ENCODE results near the gene SLC16A7. TPM values are rescaled to one million over a fixed set of nuclear protein-coding genes. Genes with fewer than 3 reads are reported as not detected.

The SLC16A7 gene
- total RNA-seq, 1 donor from 2014 or later, result 6.5 TPM

DNA sequence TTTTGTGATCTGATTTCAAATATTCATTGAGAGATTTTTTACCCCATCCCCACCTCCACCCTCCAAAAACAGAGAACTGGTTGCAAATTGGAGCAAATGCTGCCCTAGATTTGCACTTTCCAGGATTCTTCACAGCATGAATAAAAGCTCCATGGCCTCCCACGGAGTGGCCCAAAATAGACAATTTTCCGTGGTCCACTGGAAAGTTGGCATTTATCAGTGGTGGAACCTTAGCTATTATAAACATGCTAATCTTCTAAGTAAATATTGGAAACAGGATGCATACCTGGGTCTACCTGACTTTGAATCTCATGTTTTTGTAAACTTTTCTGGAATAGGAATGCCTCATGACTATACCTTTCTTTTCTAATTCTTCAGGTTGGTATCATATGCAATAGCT is 123.9 kb downstream of the SLC16A7 start:
- Mint-ChIP-seq H3K4me1 (ENCODE audit: low read depth) (peaks cover 25% of the 10 kb centered on the region), H3K4me3 (ENCODE audit: low read depth) (no peak overlapping the region), H3K9me3 (ENCODE audit: low read depth) (no peaks in the 10 kb centered on the region), H3K27ac (no peak overlapping the region), H3K36me3 (ENCODE audit: insufficient read depth) (no peaks in the 10 kb centered on the region), H3K27me3 (no peaks in the 10 kb centered on the region)
- TF ChIP-seq, protein P1, sequence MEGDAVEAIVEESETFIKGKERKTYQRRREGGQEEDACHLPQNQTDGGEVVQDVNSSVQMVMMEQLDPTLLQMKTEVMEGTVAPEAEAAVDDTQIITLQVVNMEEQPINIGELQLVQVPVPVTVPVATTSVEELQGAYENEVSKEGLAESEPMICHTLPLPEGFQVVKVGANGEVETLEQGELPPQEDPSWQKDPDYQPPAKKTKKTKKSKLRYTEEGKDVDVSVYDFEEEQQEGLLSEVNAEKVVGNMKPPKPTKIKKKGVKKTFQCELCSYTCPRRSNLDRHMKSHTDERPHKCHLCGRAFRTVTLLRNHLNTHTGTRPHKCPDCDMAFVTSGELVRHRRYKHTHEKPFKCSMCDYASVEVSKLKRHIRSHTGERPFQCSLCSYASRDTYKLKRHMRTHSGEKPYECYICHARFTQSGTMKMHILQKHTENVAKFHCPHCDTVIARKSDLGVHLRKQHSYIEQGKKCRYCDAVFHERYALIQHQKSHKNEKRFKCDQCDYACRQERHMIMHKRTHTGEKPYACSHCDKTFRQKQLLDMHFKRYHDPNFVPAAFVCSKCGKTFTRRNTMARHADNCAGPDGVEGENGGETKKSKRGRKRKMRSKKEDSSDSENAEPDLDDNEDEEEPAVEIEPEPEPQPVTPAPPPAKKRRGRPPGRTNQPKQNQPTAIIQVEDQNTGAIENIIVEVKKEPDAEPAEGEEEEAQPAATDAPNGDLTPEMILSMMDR (IDR thresholded peaks at IDR 0.05; ENCODE audit: unreplicated experiment), result no peak
- DNase-seq (ENCODE audit: low spot score, unreplicated experiment), result no peak

DNA sequence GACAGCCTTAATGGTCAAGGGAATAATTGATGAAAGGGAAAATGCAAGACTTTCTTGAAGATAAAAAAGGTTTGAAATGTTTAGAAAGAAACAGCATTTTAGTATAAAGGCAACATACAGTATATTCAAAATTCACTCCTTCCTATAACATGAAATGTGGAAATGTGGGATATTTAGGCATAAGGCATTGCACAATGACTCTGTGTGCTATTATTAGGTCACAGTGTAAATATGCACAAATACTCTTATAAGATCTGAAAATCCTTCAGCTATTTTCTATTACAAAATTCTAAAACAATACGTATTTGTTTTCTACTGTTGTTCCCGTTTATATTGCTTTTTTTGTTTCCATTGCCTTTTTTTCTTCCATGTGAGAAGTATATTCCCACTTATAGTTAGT is 127.7 kb downstream of the SLC16A7 start:
- DNase-seq (ENCODE audit: low spot score, unreplicated experiment), result no peak
- TF ChIP-seq, protein P1 (IDR thresholded peaks at IDR 0.05; ENCODE audit: unreplicated experiment), result no peak
- H3K4me3 Mint-ChIP-seq (ENCODE audit: low read depth), result no peak overlapping the region
- H3K36me3 Mint-ChIP-seq (ENCODE audit: insufficient read depth), result no peaks in the 10 kb centered on the region
- no peak overlapping the region for H3K27ac Mint-ChIP-seq
- peaks cover 4% of the 10 kb centered on the region for H3K4me1 Mint-ChIP-seq (ENCODE audit: low read depth)
- H3K27me3 Mint-ChIP-seq, result no peaks in the 10 kb centered on the region
- no peaks in the 10 kb centered on the region for H3K9me3 Mint-ChIP-seq (ENCODE audit: low read depth)

DNA sequence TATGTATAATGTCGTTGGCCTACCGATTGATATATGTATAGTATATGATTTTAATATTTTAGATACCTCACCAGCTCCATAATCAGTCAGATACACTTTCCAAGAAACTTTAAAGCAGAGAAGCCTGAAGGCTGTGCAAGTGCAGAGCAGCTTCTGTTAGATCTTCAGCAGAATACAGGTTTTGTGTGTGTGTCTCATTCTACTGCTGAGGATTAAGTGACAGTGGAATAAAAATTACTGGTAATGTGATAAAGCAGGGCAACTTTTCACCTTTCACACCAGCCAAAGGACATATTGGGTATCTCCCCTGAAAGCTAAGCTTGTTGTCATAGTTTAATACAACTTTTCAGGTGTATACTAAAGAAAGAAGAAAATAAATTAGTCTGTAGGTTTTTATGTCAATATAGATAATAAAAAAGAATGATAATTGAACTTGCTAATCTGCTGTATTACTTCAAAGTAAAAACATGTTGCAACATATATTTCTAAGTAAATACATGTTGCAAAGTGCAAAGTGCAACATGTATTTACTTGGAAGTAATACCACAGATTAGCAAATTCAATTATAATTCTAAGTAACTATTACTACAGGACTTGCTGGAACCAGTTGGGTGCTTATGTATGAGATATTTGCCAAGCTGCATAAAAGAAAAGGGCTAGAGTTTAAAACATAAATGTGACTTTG is 128.3 kb downstream of the SLC16A7 start:
- no peaks in the 10 kb centered on the region for H3K9me3 Mint-ChIP-seq (ENCODE audit: low read depth)
- TF ChIP-seq, protein P1 (IDR thresholded peaks at IDR 0.05; ENCODE audit: unreplicated experiment), result no peak
- H3K4me1 Mint-ChIP-seq (ENCODE audit: low read depth), result peaks cover under 1% of the 10 kb centered on the region
- no peak overlapping the region for H3K4me3 Mint-ChIP-seq (ENCODE audit: low read depth)
- no peaks in the 10 kb centered on the region for H3K36me3 Mint-ChIP-seq (ENCODE audit: insufficient read depth)
- no peaks in the 10 kb centered on the region for H3K27me3 Mint-ChIP-seq
- H3K27ac Mint-ChIP-seq, result no peak overlapping the region
- no peak for DNase-seq (ENCODE audit: low spot score, unreplicated experiment)

DNA sequence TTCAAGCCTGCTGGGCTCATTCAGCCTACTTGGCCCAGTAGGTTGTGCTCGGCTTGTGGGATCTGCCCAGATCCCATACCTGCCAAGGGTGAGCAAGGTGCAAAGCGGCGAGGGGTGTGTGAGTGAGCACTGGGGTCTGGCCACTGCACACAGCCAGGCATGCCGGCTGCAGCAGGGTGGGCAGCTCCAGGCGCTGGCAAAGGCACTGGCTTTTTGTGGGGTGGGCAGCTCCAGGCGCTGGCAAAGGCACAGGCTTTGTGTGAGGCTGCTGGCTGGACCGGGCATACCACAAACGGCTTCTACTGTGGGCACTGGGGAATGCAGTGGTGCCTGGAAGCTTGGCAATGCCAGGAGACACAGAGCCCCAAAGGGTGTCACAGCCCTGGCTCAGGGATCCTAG is 137.4 kb downstream of the SLC16A7 start:
- H3K27me3 Mint-ChIP-seq, result no peaks in the 10 kb centered on the region
- no peak overlapping the region for H3K27ac Mint-ChIP-seq
- H3K36me3 Mint-ChIP-seq (ENCODE audit: insufficient read depth), result no peaks in the 10 kb centered on the region
- no peak for DNase-seq (ENCODE audit: low spot score, unreplicated experiment)
- no peak overlapping the region for H3K4me3 Mint-ChIP-seq (ENCODE audit: low read depth)
- peaks cover 5% of the 10 kb centered on the region for H3K4me1 Mint-ChIP-seq (ENCODE audit: low read depth)
- no peaks in the 10 kb centered on the region for H3K9me3 Mint-ChIP-seq (ENCODE audit: low read depth)
- TF ChIP-seq, protein P1 (IDR thresholded peaks at IDR 0.05; ENCODE audit: unreplicated experiment), result no peak

DNA sequence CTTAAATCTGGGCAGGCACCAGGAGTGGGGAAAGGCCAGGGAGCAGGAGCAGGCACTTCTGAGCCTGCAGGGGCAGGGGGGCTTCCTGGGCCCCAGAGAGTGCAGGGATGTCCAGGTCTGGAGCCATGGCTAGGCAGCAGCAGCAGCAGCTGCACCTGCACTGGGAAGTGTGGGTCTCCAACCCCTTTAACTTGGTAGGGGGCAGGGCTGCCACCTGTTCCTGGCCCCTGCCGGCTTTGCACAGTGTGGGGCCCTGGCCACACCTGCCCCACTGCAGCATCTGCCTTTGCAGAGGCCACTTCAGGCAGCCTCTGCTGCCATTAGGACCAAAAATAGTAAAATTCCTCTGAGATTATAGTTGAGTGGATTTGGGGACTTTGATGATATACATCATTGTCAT is 138.5 kb downstream of the SLC16A7 start:
- no peak overlapping the region for H3K4me3 Mint-ChIP-seq (ENCODE audit: low read depth)

More for the DNA sequence above, 138.5 kb downstream of the SLC16A7 start:
- no peak for DNase-seq (ENCODE audit: low spot score, unreplicated experiment)
- TF ChIP-seq, protein P1 (IDR thresholded peaks at IDR 0.05; ENCODE audit: unreplicated experiment), result no peak
- Mint-ChIP-seq H3K4me1 (ENCODE audit: low read depth) (peaks cover 5% of the 10 kb centered on the region), H3K27me3 (no peaks in the 10 kb centered on the region), H3K9me3 (ENCODE audit: low read depth) (no peaks in the 10 kb centered on the region), H3K27ac (no peak overlapping the region), H3K36me3 (ENCODE audit: insufficient read depth) (no peaks in the 10 kb centered on the region)
